ENCODE data around the gene PRL.

The PRL gene

GRCh38 chr6:22296936-22297335, at the start of gene PRL:
Gene PRL, minus strand, starts transcription at chr6:22297036. Its CDS starts 54 bp downstream, at chr6:22296982.
- H3K27me3 ChIP-seq (ENCODE audit: low read depth, low read length): no peaks in the 10 kb centered on the region
- H3K4me3 ChIP-seq (ENCODE audit: low read depth in 1 of 2, low read length in 2 of 2): no peak within 1 kb of the TSS
- peaks cover 0 to 11% of the 10 kb centered on the region in 2 donors for H3K4me1 ChIP-seq (ENCODE audit: control insufficient read depth in 1 of 2, insufficient read depth in 2 of 2, low read length in 2 of 2)
- no peaks in the 10 kb centered on the region for H3K36me3 ChIP-seq (ENCODE audit: control insufficient read depth in 1 of 2, insufficient read depth in 2 of 2, low read length in 2 of 2)
- no peak within 1 kb of the TSS for H3K27ac ChIP-seq (ENCODE audit: low read length)
- no peaks in the 10 kb centered on the region for H3K9me3 ChIP-seq (ENCODE audit: control insufficient read depth in 1 of 2, low read length in 2 of 2)

- H3K27ac ChIP-seq (ENCODE audit: low read length): no peak overlapping the region
- H3K4me3 ChIP-seq (ENCODE audit: low read depth in 1 of 2, low read length in 2 of 2): no peak overlapping the region
- H3K27me3 ChIP-seq (ENCODE audit: low read depth, low read length): no peaks in the 10 kb centered on the region
- H3K36me3 ChIP-seq (ENCODE audit: control insufficient read depth in 1 of 2, insufficient read depth in 2 of 2, low read length in 2 of 2): no peaks in the 10 kb centered on the region
- H3K4me1 ChIP-seq (ENCODE audit: control insufficient read depth in 1 of 2, insufficient read depth in 2 of 2, low read length in 2 of 2): no peaks in the 10 kb centered on the region
- H3K9me3 ChIP-seq (ENCODE audit: control insufficient read depth in 1 of 2, low read length in 2 of 2): no peaks in the 10 kb centered on the region
Observed at GRCh38 chr6:22343864-22344263, 47.0 kb upstream of the PRL start.

- no peaks in the 10 kb centered on the region for H3K36me3 ChIP-seq (ENCODE audit: control insufficient read depth in 1 of 2, insufficient read depth in 2 of 2, low read length in 2 of 2)
- no peak overlapping the region for H3K4me3 ChIP-seq (ENCODE audit: low read depth in 1 of 2, low read length in 2 of 2)
- H3K4me1 ChIP-seq (ENCODE audit: control insufficient read depth in 1 of 2, insufficient read depth in 2 of 2, low read length in 2 of 2): no peaks in the 10 kb centered on the region
- no peaks in the 10 kb centered on the region for H3K27me3 ChIP-seq (ENCODE audit: low read depth, low read length)
- H3K9me3 ChIP-seq (ENCODE audit: control insufficient read depth in 1 of 2, low read length in 2 of 2): no peaks in the 10 kb centered on the region
- no peak overlapping the region for H3K27ac ChIP-seq (ENCODE audit: low read length)
Observed at GRCh38 chr6:22334778-22335177, 37.9 kb upstream of the PRL start.

GRCh38 chr6:22333802-22334201, 37.0 kb upstream of the PRL start:
- H3K4me3 ChIP-seq (ENCODE audit: low read depth in 1 of 2, low read length in 2 of 2): no peak overlapping the region
- H3K4me1 ChIP-seq (ENCODE audit: control insufficient read depth in 1 of 2, insufficient read depth in 2 of 2, low read length in 2 of 2): no peaks in the 10 kb centered on the region
- no peaks in the 10 kb centered on the region for H3K36me3 ChIP-seq (ENCODE audit: control insufficient read depth in 1 of 2, insufficient read depth in 2 of 2, low read length in 2 of 2)
- H3K27me3 ChIP-seq (ENCODE audit: low read depth, low read length): no peaks in the 10 kb centered on the region
- H3K27ac ChIP-seq (ENCODE audit: low read length): no peak overlapping the region
- H3K9me3 ChIP-seq (ENCODE audit: control insufficient read depth in 1 of 2, low read length in 2 of 2): no peaks in the 10 kb centered on the region

- Histone ChIP-seq H3K36me3 (ENCODE audit: control insufficient read depth in 1 of 2, insufficient read depth in 2 of 2, low read length in 2 of 2) (no peaks in the 10 kb centered on the region), H3K27ac (ENCODE audit: low read length) (no peak overlapping the region), H3K4me3 (ENCODE audit: low read depth in 1 of 2, low read length in 2 of 2) (no peak overlapping the region), H3K27me3 (ENCODE audit: low read depth, low read length) (no peaks in the 10 kb centered on the region), H3K9me3 (ENCODE audit: control insufficient read depth in 1 of 2, low read length in 2 of 2) (no peaks in the 10 kb centered on the region), H3K4me1 (ENCODE audit: control insufficient read depth in 1 of 2, insufficient read depth in 2 of 2, low read length in 2 of 2) (no peaks in the 10 kb centered on the region)
Observed at GRCh38 chr6:22332711-22333110, 35.9 kb upstream of the PRL start.

- H3K9me3 ChIP-seq (ENCODE audit: control insufficient read depth in 1 of 2, low read length in 2 of 2): no peaks in the 10 kb centered on the region
- H3K36me3 ChIP-seq (ENCODE audit: control insufficient read depth in 1 of 2, insufficient read depth in 2 of 2, low read length in 2 of 2): no peaks in the 10 kb centered on the region
- no peaks in the 10 kb centered on the region for H3K4me1 ChIP-seq (ENCODE audit: control insufficient read depth in 1 of 2, insufficient read depth in 2 of 2, low read length in 2 of 2)
- no peak overlapping the region for H3K27ac ChIP-seq (ENCODE audit: low read length)
- H3K27me3 ChIP-seq (ENCODE audit: low read depth, low read length): no peaks in the 10 kb centered on the region
- H3K4me3 ChIP-seq (ENCODE audit: low read depth in 1 of 2, low read length in 2 of 2): no peak overlapping the region
Observed at GRCh38 chr6:22332216-22332615, 35.4 kb upstream of the PRL start.

GRCh38 chr6:22330941-22331340, 34.1 kb upstream of the PRL start:
- no peak overlapping the region for H3K27ac ChIP-seq (ENCODE audit: low read length)
- no peaks in the 10 kb centered on the region for H3K9me3 ChIP-seq (ENCODE audit: control insufficient read depth in 1 of 2, low read length in 2 of 2)
- H3K4me3 ChIP-seq (ENCODE audit: low read depth in 1 of 2, low read length in 2 of 2): no peak overlapping the region
- H3K36me3 ChIP-seq (ENCODE audit: control insufficient read depth in 1 of 2, insufficient read depth in 2 of 2, low read length in 2 of 2): no peaks in the 10 kb centered on the region
- no peaks in the 10 kb centered on the region for H3K27me3 ChIP-seq (ENCODE audit: low read depth, low read length)
- no peaks in the 10 kb centered on the region for H3K4me1 ChIP-seq (ENCODE audit: control insufficient read depth in 1 of 2, insufficient read depth in 2 of 2, low read length in 2 of 2)

GRCh38 chr6:22328474-22328873, 31.6 kb upstream of the PRL start:
- H3K27ac ChIP-seq (ENCODE audit: low read length): no peak overlapping the region
- H3K4me1 ChIP-seq (ENCODE audit: control insufficient read depth in 1 of 2, insufficient read depth in 2 of 2, low read length in 2 of 2): no peaks in the 10 kb centered on the region
- no peaks in the 10 kb centered on the region for H3K36me3 ChIP-seq (ENCODE audit: control insufficient read depth in 1 of 2, insufficient read depth in 2 of 2, low read length in 2 of 2)
- no peaks in the 10 kb centered on the region for H3K27me3 ChIP-seq (ENCODE audit: low read depth, low read length)
- H3K9me3 ChIP-seq (ENCODE audit: control insufficient read depth in 1 of 2, low read length in 2 of 2): no peaks in the 10 kb centered on the region
- H3K4me3 ChIP-seq (ENCODE audit: low read depth in 1 of 2, low read length in 2 of 2): no peak overlapping the region

GRCh38 chr6:22327881-22328280, 31.0 kb upstream of the PRL start:
- H3K27me3 ChIP-seq (ENCODE audit: low read depth, low read length): no peaks in the 10 kb centered on the region

GRCh38 chr6:22326500-22326899, 29.7 kb upstream of the PRL start:
- Histone ChIP-seq H3K9me3 (ENCODE audit: control insufficient read depth in 1 of 2, low read length in 2 of 2) (no peaks in the 10 kb centered on the region), H3K4me3 (ENCODE audit: low read depth in 1 of 2, low read length in 2 of 2) (no peak overlapping the region), H3K36me3 (ENCODE audit: control insufficient read depth in 1 of 2, insufficient read depth in 2 of 2, low read length in 2 of 2) (no peaks in the 10 kb centered on the region), H3K4me1 (ENCODE audit: control insufficient read depth in 1 of 2, insufficient read depth in 2 of 2, low read length in 2 of 2) (peaks cover 0 to 4% of the 10 kb centered on the region in 2 donors), H3K27me3 (ENCODE audit: low read depth, low read length) (no peaks in the 10 kb centered on the region), H3K27ac (ENCODE audit: low read length) (no peak overlapping the region)

More at GRCh38 chr6:22327881-22328280, 31.0 kb upstream of the PRL start:
- H3K4me3 ChIP-seq (ENCODE audit: low read depth in 1 of 2, low read length in 2 of 2): no peak overlapping the region
- no peaks in the 10 kb centered on the region for H3K9me3 ChIP-seq (ENCODE audit: control insufficient read depth in 1 of 2, low read length in 2 of 2)
- no peak overlapping the region for H3K27ac ChIP-seq (ENCODE audit: low read length)
- H3K36me3 ChIP-seq (ENCODE audit: control insufficient read depth in 1 of 2, insufficient read depth in 2 of 2, low read length in 2 of 2): no peaks in the 10 kb centered on the region
- no peaks in the 10 kb centered on the region for H3K4me1 ChIP-seq (ENCODE audit: control insufficient read depth in 1 of 2, insufficient read depth in 2 of 2, low read length in 2 of 2)

GRCh38 chr6:22325481-22325880, 28.6 kb upstream of the PRL start:
- no peaks in the 10 kb centered on the region for H3K9me3 ChIP-seq (ENCODE audit: control insufficient read depth in 1 of 2, low read length in 2 of 2)
- H3K4me3 ChIP-seq (ENCODE audit: low read depth in 1 of 2, low read length in 2 of 2): no peak overlapping the region
- H3K4me1 ChIP-seq (ENCODE audit: control insufficient read depth in 1 of 2, insufficient read depth in 2 of 2, low read length in 2 of 2): peaks cover 0 to 4% of the 10 kb centered on the region in 2 donors
- no peaks in the 10 kb centered on the region for H3K27me3 ChIP-seq (ENCODE audit: low read depth, low read length)
- H3K27ac ChIP-seq (ENCODE audit: low read length): no peak overlapping the region
- no peaks in the 10 kb centered on the region for H3K36me3 ChIP-seq (ENCODE audit: control insufficient read depth in 1 of 2, insufficient read depth in 2 of 2, low read length in 2 of 2)

- no peaks in the 10 kb centered on the region for H3K27me3 ChIP-seq (ENCODE audit: low read depth, low read length)
- no peak overlapping the region for H3K27ac ChIP-seq (ENCODE audit: low read length)
- H3K4me3 ChIP-seq (ENCODE audit: low read depth in 1 of 2, low read length in 2 of 2): no peak overlapping the region
- peaks cover 0 to 4% of the 10 kb centered on the region in 2 donors for H3K4me1 ChIP-seq (ENCODE audit: control insufficient read depth in 1 of 2, insufficient read depth in 2 of 2, low read length in 2 of 2)
- no peaks in the 10 kb centered on the region for H3K9me3 ChIP-seq (ENCODE audit: control insufficient read depth in 1 of 2, low read length in 2 of 2)
- H3K36me3 ChIP-seq (ENCODE audit: control insufficient read depth in 1 of 2, insufficient read depth in 2 of 2, low read length in 2 of 2): no peaks in the 10 kb centered on the region
Observed at GRCh38 chr6:22323848-22324247, 27.0 kb upstream of the PRL start.

Data from muscle layer of duodenum (tissue), 2 donors.